HG03139 (cell line): ENCODE data around the gene MAPK12.

Source experiments
- ATAC-seq: cut with Tn5 transposase; IDR thresholded peaks from one replicate; pipeline ENCODE4 v1.9.1; 2021; ENCODE audit not compliant: unreplicated experiment

MAPK12 gene

GRCh38 chr22:50253046-50253915, 8.2 kb downstream of the MAPK12 start:
- no peak for ATAC-seq

GRCh38 chr22:50252082-50253045, 9.1 kb downstream of the MAPK12 start:
- ATAC-seq = no peak

GRCh38 chr22:50251477-50252081, 9.9 kb downstream of the MAPK12 start:
- ATAC-seq = no peak

GRCh38 chr22:50250555-50251476, 10.7 kb downstream of the MAPK12 start, which contains the start of gene HDAC10:
TSS of gene HDAC10 (minus strand) at chr22:50251265. CDS start at chr22:50251032, 233 bp downstream.
- ATAC-seq = peak; percentile 44

GRCh38 chr22:50250249-50250554, 11.3 kb downstream of the MAPK12 start:
- ATAC-seq = no peak

GRCh38 chr22:50249341-50250248, 11.9 kb downstream of the MAPK12 start:
- ATAC-seq = no peak

GRCh38 chr22:50248196-50249081, 13.0 kb downstream of the MAPK12 start:
- ATAC-seq = no peak

GRCh38 chr22:50247748-50248147, 13.7 kb downstream of the MAPK12 start:
- ATAC-seq = no peak

GRCh38 chr22:50246242-50247175, 15.0 kb downstream of the MAPK12 start:
- ATAC-seq = no peak

- ATAC-seq = peak; percentile 6
Observed at GRCh38 chr22:50245214-50246072, 16.0 kb downstream of the MAPK12 start.

GRCh38 chr22:50244420-50245213, 16.9 kb downstream of the MAPK12 start, which contains the start of gene TUBGCP6:
TSS of gene TUBGCP6 (minus strand) at chr22:50245023. CDS start at chr22:50244459, 564 bp downstream.
- ATAC-seq = peak; percentile 51

GRCh38 chr22:50243685-50244419, 17.6 kb downstream of the MAPK12 start:
- peak; percentile 3 for ATAC-seq

- no peak for ATAC-seq
Observed at GRCh38 chr22:50242406-50242949, 19.0 kb downstream of the MAPK12 start.

GRCh38 chr22:50238755-50239154, 22.7 kb downstream of the MAPK12 start:
- ATAC-seq = no peak
